Measurements from ENCODE around the gene LRRIQ4.

DNA sequence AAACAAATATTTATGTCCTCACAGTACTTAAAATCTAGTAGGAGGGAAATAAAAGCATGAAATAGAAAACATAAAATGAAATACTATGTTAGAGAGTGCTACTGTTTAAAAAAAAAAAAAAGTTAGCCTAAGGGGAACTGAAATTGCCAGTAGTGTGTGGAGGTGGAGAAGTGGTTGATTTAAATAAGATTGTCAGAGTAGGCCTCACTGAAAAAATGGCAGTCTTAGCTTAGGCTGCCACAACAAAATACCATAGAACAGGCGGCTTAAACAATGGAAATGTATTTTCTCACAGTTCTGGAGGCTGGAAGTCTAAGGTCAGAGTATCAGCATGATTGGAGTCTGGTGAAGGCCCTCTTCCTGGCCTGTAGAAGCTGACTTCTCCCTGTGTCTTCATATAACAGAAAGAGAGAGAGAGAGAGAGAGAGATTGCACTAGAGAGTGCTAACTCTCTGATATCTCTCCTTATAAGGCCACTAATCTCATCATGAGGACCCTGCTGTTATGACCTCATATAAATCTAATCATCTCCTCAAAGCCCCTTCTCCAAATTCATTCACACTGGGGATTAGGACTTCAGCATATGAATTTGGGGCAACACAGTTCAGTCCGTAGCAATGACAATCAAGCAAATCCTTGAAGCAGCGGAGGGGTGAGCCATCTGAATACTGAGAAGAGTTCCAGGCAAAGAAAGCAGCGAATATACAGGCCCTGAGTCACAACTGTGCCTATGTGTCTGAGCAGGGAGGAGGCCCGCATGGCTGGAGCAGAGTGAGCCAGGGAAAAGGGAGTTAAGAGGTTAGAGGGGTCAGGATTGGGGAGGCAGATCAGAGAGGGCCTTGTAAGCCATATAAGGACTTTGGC lies 23.6 kb downstream of the LRRIQ4 start:
- TF ChIP-seq, protein P1, sequence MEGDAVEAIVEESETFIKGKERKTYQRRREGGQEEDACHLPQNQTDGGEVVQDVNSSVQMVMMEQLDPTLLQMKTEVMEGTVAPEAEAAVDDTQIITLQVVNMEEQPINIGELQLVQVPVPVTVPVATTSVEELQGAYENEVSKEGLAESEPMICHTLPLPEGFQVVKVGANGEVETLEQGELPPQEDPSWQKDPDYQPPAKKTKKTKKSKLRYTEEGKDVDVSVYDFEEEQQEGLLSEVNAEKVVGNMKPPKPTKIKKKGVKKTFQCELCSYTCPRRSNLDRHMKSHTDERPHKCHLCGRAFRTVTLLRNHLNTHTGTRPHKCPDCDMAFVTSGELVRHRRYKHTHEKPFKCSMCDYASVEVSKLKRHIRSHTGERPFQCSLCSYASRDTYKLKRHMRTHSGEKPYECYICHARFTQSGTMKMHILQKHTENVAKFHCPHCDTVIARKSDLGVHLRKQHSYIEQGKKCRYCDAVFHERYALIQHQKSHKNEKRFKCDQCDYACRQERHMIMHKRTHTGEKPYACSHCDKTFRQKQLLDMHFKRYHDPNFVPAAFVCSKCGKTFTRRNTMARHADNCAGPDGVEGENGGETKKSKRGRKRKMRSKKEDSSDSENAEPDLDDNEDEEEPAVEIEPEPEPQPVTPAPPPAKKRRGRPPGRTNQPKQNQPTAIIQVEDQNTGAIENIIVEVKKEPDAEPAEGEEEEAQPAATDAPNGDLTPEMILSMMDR (IDR thresholded peaks at IDR 0.05; ENCODE audit: low read depth, low read length, poor library complexity, severe bottlenecking), result no peak
- no peak for TF ChIP-seq EZH2phosphoT487 (IDR thresholded peaks at IDR 0.05; ENCODE audit: borderline replicate concordance, low read length)

All from DOHH2 (cell line).